Epithelial cell of prostate (primary cell): ENCODE data around the gene PJA2.

ENCODE experiments used
- DNase-seq: peaks from one replicate; pipeline ENCODE4 v3.0.0-alpha.2; 2011; ENCODE audit warnings: low read depth, low spot score
- H3K27ac ChIP-seq: fragments of 450-650 bp; 2 replicates; pipeline ENCODE4 v1.5.1; 2017; ENCODE audit warnings: mild to moderate bottlenecking

PJA2 gene

DNA sequence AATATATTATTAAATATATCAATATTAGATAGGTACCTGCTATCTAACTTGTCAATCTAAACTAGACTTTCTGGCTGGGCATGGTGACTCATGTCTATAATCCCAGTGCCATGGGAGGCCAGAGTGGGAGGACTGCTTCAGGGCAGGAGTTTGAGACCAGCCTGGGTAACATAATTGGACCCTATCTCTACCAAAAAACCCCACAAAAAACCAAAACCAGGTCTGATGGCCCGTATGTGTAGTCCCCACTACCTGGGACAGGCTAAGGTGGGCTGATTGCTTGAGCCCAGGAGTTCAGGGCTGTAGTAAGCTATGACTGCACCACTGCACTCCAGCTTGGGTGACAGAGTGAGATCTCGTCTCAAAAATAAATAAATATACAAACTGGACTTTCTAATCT, 55.0 kb downstream of the PJA2 start:
- no peak overlapping the region for H3K27ac ChIP-seq
- no peak for DNase-seq

DNA sequence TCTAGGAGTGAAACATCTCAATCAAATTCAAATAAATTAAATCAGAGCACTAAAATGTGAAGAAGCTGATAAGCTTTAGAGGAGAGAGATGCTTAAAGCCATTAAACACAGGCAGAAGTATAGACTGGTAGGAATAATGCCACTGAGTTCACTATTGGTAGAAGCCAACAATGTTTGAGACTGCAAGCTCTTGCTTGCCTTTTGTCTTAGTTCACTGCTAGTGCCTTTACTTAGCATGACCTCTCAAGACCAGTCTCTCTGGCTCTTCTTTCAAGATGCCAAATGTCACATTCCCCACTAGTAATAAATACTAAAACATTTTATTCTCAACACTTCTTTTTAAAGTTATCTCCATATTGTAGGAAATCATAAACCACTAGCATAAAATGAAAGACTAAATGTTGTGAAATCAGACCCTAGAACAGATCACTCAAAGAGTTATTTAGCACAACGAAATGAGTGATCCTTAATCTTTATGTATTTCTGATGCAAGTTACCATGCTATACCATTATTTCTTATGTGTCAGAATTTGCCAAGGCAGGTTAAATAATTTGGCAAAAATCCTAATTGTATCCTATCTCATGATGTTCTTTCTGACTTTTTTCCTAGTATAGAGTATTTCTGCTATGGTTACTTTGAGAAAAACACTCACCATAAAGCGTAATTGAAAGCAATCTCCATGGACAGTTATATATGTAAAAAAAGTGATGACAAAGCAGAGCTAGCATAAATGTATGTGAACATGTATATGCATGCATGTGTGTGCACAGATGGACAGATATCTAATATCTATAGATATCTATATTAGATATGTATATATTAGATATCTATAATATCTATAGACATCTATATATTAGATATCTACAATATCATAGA, 57.5 kb downstream of the PJA2 start:
- no peak overlapping the region for H3K27ac ChIP-seq
- DNase-seq, result no peak

DNA sequence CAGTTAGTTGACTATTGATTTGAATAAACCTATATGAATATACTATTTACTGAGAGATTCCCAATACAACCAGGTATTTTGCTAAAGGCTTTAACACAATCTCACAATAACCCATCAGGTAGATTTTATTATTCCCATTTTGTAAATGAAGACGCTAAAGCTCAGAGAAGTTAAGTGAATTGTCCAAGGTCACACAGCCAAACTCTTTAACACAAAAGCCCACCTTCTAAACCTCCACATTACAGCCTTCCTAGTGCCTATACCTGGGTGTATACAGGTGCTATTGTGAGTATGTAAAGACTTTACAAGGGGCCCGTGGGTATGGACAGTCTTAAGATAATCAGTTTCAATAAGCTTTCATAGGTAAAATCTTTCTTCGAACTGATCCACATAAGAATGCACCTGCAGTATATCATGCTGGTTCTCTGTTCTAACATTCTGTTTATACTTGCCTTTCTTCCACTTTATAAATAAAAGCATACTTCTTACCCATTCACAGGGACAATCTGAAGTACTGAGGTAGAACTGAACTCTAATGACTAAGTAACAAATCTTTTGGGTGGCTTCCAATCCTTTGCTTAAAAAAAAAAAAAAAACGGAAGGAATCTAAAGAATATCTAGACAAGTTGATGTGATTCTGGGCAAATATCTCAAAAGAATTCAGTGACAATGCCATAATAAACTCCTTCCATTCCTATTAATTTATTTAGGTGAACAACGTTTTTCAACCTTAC, 59.1 kb downstream of the PJA2 start:
- DNase-seq, result no peak
- H3K27ac ChIP-seq, result no peak overlapping the region

DNA sequence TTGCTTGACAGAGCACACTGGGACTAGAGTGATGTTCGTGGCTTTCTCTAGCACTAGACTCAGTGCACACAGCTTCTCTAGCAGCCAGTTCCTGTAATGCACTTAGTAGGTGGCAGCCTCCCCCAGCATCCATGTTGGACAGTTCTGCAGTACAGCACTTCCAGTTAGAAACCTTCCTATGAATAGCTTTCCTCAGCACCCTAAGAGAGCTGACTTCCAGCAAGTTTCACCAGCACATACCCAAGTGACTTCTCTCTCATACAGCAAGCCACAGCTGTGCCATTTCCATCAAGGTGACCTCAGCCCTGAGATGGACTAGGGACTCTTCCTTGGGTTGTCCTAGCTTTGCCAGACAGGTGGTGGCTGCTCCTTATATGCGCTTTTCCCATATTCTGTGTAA, 60.4 kb downstream of the PJA2 start:
- no peak for DNase-seq
- no peak overlapping the region for H3K27ac ChIP-seq

DNA sequence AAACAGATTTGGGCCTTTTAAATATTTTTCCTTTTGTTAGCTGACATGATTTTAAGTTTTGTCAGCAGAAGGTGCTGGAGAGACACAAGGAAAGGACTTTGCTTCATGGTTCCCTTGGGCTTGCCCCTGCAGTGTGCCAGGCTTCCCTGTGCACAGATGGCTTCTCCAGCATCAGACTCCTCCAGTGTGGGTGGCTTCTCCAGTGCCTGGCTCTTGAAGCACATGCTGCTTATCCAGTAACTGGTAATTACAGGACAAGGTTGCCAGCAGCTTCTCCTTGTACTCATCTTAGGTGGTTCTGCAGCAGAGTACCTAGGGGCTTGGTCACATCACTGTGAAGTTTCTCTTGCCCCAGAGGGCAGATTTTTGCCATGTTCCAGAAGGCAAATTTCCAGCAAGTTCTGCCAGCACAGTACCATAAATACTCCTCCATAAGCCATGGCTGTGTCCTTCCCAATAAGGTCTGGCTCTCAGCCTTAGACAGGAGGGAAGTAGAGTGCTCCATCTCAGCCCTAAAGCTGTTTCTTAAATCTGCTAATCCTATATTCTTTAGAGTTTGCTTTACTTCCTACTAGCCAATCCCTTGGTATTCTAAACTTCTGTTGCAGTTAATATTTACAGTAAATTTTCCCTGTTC, 62.4 kb downstream of the PJA2 start:
- no peak overlapping the region for H3K27ac ChIP-seq

DNA sequence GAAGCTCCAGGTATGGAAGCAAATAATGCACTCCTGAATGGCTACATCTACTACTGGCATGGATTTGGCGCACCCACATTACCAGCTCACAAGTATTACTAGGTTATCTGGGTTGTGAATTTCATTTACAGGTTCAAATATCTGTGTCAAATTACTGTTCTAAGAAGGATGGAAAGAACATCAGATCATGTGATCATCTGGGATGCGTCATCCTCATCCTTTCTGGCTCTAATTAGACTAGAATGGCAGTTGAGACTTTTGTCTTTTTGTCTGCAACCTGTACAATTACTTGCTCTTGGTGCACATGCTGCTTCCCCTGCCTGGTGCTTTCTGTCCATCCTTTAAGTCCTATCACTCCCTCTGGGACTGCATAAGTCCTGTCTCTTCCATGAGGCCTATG, 64.1 kb downstream of the PJA2 start:
- no peak for DNase-seq
- no peak overlapping the region for H3K27ac ChIP-seq

More for the DNA sequence above, 62.4 kb downstream of the PJA2 start:
- DNase-seq, result no peak

DNA sequence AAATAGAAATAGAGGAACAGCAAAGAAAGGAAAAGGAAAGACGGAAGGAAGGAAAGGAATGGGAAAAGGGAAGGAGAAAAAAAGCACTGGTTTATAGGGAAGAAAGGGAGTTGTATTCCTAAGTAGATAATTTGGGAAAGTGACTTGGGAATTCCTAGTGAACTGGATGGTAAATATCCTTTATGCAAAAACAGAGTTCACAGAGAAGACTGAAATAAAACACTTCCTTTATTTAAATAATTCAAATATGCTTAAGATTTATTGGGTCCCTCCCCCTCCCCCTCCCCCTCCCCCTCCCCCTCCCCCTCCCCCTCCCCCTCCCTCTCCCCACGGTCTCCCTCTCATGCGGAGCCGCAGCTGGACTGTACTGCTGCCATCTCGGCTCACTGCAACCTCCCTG, 69.4 kb downstream of the PJA2 start:
- no peak for DNase-seq
- no peak overlapping the region for H3K27ac ChIP-seq

DNA sequence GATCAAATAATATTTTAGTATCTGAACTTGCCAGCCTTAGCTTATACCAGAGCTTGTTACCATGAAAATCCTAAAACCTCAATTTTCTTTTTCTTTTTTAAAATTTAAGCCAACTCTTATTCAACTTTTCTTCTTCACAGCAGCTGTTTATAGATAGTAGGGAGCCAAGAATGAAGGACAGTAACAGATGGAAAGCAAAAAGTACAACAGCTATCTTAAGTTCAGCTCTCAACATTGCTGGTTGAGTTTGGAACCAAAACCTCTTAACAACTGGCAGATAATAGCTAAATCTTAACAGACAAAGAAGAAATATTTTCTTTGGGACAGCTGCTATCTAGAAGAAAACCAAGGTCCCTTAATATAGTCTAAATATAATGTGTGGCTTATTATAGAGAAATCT, 74.7 kb downstream of the PJA2 start:
- H3K27ac ChIP-seq, result no peak overlapping the region
- DNase-seq, result no peak

DNA sequence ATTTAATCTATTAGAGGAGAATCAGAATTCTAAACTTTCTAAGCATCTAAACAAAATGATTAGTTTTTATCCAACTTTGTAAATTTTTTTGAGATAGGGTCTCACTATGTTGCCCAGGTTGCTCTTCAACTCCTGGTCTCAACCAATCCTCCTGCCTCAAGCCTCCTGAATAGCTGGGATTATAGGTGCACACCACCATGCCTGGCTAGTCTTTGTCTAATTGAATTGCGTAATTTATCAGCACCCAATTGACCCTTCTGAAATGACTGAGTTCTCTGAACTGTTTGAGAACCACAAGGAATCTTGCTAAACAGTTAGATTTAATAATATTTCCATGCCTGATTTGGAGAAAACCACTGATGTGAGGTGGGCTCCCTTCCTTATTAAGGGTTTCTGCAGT, 75.7 kb downstream of the PJA2 start:
- DNase-seq, result no peak
- H3K27ac ChIP-seq, result no peak overlapping the region

DNA sequence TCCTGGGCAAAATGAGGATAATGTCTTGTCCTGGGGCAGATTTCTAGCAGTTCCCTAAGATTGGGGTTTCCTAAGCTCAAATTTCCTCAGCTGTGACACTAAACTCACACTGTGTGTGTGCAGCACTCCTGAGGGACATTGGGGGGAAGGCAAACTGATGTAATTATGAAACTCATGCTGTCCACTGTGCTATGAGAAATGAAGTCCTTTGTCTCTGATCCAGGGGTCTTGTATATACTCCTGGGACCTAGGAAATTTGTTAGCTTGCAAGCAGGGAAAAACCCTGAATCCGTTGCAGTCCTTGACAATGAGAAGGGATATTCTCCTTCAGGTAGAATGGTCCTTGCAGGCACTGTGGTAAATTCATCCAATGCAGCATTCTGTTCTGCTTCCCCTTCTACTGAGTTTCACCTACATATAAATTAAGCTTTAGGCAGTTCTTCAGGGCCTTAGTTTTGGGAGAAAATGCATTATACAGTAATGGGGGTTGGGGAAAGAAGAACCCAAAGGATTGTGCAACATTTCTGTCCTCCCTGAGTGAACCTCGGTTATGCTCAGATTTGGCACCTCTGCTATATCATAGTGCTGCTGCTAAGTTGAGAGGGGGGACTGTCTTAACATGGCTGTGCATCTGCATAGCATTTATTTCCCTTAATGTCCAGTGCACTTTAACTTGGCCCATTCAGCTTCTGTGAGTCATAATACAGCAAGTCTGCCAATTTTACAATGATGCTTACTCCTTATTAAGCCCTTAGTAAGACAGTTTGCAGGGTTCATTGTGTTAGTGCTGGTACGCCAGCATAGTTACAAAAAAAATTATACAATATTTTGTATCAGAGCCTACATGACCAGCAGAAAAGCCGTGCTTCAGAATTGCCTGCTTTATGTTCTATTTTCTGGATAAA, 80.2 kb downstream of the PJA2 start:
- DNase-seq, result no peak
- H3K27ac ChIP-seq, result peak overlapping the region; percentile 49

DNA sequence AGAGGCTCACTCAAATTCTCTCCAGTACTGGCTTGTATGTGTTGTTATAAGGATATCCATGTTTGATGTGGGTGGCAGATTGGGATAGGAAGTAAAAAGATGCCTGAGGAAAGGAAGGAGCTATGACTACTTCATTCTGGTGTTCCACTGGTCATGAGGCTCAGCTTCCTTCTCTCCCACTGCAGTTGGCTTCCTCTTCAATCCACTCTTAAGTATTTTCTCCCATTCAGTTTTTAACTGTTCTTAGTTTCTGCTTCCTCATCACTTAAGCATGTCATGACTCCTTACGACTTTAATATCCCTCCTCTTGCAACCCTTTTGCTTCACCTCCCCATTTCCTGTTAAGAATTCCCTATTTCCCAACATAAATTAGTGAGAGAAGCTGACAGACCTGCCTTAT, 81.1 kb downstream of the PJA2 start:
- DNase-seq, result no peak

DNA sequence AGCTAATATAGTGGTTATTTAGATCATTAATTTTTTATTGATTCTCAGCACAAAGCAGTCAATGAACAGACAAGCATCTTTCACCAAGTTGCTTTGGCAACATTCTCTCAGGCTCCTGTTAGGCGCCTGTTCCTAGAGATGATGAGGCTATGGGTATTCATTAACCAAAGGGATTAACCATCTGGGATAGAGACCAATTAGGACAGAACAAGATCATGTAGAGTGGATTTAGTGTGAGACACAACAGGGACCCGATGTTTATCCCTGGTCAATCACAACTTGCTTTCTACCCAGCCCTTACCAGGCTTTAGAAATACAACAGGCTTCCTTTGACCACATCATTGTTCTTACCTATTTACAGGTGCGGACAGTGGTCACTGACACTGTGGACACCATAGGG, 82.2 kb downstream of the PJA2 start:
- DNase-seq, result no peak
- H3K27ac ChIP-seq, result no peak overlapping the region

More for the DNA sequence above, 81.1 kb downstream of the PJA2 start:
- peak overlapping the region; percentile 49 for H3K27ac ChIP-seq

DNA sequence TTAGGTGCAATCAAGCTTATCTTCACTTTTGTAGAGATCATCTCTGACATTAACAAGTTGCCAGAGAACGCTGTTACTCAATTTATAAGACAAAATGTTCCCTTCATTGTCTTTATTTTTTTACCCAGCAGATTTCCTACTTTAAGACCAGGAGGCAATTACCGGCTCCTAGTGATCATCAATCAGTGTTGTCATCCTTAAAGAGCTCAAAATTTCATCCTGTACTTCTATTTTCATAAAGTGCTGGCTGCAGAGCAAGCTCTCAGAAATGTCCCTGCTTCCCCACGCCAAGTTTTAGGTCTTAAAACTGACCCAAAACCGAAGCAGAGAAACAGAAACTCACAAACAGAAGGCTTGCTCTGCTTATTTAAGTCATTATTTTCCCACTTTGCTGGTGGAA, 82.9 kb downstream of the PJA2 start:
- no peak for DNase-seq
- H3K27ac ChIP-seq, result no peak overlapping the region

DNA sequence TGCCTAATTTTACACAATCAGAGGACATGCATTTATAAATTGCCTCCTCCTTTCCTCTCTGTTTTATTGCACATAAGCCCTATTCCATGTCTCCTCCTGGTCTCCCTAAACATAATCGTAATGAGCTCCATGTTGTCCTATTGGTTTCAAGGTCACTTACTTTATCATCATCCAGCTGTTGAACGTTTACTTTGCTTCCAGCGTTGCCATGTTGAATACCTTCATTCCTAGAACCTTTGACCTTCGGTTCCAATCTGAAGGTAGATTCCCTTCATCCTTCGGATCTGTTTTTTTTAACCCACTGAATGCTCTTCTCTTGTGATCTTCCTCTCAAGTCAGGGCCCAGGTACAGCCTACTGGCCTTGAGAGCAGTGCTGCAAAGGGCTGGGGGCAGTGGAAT, 84.3 kb downstream of the PJA2 start:
- H3K27ac ChIP-seq, result no peak overlapping the region
- no peak for DNase-seq

DNA sequence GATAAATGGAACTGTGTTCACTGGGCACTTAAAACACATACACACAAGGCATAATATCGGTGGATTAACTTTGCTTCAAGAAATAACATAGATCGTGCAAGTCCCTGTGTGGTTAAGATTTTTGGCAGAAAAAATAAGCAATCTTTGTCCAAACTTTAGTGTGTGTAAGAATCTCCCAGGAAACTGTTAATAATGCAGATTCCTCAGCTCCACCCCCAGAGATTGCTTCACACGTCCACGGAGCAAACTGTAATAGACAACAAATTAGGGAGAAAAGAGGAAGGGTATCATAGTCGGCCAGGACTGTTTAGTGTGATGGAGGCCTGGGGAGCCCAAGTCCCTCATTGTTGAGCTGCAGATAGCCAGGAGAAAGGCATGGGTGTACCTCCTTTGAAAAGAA, 84.8 kb downstream of the PJA2 start:
- no peak for DNase-seq
- no peak overlapping the region for H3K27ac ChIP-seq

DNA sequence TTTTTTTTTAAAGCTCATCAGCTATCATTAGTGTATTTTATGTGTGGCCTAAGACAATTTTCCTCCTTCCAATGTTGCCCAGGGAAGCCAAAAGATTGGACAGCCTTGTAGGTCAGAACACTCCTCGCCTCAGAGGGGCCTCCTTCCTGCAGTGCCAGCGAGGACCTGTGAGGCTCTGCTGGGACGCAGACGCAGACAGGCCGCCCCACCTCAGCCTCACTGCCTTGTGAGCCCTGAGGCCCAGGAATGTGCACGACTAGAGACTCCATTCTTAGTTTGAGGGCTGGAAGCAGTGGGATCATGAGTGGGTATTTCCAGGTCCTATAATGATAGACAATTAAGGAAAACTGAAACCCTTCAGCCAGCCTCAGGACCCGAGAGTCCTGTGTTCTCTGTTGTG, 85.4 kb downstream of the PJA2 start:
- H3K27ac ChIP-seq, result no peak overlapping the region
- no peak for DNase-seq

DNA sequence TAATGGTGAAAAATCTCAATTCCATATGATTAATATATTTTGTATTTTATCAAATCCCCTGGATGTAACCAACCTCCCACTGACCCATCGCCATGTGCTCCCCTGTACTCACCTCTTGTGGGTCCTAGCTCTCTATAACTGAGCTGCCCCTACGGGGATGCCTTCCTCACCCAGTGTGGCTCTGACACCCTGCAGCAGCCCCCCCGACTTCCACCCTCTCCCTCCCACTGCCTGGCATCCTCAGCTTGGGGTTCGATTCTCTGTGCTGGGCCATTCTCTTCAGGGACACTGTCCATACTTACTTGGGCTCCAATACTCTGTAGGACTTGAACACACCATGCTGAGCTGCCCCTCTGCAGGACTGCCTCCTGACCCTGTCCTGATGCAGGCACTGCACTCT, 87.1 kb downstream of the PJA2 start:
- H3K27ac ChIP-seq, result no peak overlapping the region
- DNase-seq, result no peak

DNA sequence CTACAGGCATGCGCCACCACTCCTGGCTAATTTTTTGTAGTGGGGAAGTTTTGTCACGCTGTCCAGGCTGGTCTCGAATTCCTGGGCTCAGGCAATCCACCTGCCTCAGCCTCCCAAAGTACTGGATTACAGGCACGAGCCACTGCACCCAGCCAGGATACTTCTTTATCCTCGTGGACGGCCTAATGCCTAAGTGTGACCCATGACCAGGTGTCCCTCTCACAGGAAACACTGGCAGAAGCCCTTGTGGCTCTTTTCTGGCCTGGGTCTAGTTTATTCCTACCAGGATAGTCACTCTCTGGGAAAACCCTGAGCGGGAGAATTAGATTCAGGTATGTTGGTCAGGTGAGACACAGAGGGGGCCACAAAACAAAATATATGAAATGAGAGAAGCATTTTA, 90.4 kb downstream of the PJA2 start:
- H3K27ac ChIP-seq, result no peak overlapping the region
- DNase-seq, result no peak

DNA sequence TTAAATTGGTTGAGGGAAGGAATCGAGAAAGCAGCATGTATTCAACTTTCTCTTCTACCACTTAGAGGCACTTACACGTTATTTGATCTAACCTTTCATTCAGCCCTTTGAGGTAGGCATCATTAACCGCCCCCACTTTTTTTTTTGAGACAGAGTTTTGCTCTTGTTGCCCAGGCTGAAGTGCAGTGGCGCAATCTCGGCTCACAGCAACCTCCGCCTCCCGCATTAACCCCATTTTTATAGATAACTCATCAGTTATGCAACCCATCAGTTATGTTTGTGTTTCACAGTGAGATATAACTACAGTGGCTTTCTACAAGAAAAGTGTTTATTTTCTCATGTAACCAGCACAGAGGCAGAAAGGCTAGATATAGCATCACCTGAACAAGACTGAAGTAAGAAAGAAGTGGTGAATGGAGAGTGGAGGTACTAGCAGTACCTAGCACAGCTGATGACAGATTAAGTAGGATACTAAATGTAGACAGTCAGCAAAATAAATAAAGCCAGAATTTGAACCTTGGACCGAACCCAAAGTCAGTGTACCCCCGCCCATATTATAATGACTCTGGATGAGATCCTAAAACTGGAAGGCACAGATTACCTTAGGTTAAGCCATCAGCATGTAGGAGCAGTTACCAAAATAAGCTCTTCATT, 91.2 kb downstream of the PJA2 start:
- no peak overlapping the region for H3K27ac ChIP-seq
- no peak for DNase-seq

DNA sequence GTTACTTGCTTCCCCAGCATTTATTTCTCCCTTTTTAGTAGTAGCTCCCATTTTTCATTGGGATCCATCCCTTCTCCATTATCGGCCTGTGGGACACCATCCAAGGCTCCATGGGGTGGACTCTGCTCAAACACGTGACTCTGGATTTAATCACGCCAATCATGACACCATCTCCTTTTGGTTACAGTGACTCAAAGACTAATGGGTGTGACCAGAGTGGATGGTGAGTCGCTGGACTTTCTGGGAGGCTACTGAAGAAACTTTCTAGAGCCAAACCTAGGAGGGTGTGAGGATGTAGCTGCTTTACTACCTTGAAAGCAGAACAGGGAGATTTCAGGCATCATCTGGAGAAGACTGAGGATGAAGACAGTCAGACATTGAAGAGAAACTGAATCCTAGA, 93.1 kb downstream of the PJA2 start:
- H3K27ac ChIP-seq, result no peak overlapping the region
- peak; percentile 53 for DNase-seq
